ENCODE data around the gene NKX3-2. TPM values are rescaled to one million over a fixed set of nuclear protein-coding genes. Genes with fewer than 3 reads are reported as not detected.

NKX3-2 gene
- total and polyA plus RNA-seq, 9 of the 15 experiments (the other 6 are each of a cell fraction or from before 2014, with no cell fraction given), result 0.03 to 0.81 (median 0.27) TPM; not detected in 1

DNA sequence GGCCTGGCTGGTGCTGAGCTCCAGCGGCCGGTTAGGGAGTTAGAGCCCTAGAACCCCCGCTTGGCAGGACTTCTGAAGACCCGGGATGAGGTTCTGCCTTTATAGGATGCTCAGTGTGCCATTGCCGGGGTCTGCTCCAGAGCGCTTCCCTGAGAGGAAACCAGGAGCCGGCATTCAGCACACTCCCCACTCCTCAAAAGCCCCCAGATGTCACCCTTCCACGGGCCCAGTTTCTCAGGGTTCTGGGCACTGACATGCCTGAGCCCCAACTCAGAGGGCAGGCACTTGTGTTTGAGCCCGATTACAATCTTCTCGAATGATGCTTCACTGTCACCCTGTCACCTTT, 6.5 kb downstream of the NKX3-2 start (continued):
- TF ChIP-seq ZFPM2 (CRISPR knock-in tag; IDR thresholded peaks at IDR 0.05), result no peak

DNA sequence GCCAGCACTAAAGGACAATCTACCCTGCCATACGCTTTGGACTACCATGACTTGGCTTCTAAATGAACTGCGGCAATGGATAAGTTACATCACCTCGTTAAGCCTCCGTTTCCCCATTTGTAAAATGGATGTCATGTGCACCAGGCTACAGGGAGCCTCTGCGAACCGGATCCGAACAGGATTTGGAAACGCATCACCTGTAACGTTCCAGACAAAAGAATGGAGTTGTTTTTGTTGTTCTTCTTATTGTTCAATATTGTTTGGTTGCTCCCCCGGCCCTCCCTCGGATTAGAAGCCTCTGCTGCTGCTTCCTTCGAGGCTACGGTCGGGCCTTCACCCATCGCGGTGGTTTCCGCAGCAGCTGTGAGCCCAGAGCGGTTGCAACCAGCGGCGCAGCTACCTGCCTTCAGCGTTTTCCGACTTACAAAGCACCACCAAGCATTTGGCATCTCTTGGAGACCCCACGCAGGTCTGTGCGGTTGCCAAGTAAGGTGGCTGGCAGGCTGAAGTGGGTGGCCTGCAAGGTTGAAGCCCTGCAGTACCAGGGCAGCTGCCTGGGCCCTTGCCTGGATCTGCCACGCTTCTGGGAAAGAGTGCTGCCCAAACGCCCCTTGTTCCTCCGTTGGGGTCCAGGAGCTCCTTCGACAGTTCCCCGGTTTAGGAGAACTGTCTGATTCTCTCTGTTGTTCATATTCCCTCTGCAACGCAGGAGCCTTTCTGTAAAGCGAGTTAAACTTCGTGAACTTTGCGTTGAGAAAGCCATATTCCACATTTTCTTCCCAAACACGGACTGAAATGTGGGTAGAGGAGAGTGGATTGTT, 7.1 kb downstream of the NKX3-2 start:
- Histone ChIP-seq H3K9me3 (replicated peaks; ENCODE audit: control insufficient read depth, insufficient read depth, low read depth, low read length) (no peaks in the 10 kb centered on the region), H3K9ac (ENCODE audit: insufficient read depth in 1 of 2, low read depth in 2 of 2, low read length in 2 of 2) (no peak overlapping the region; a peak in 1 of 4 replicates), H3K27ac (ENCODE audit: extremely low read depth, low read depth, low read length) (no peak overlapping the region), H3K79me2 (ENCODE audit: control insufficient read depth, insufficient read depth, low read length) (no peaks in the 10 kb centered on the region), H3K9me1 (ENCODE audit: control insufficient read depth, insufficient read depth, low read length) (no peaks in the 10 kb centered on the region), H3K4me3 (no peak overlapping the region), H3K4me1 (replicated peaks in 1 of 2; ENCODE audit: control insufficient read depth in 2 of 2, insufficient read depth in 2 of 2, low read length in 2 of 2) (peaks cover 0 to 15% of the 10 kb centered on the region in 2 experiments; a peak in 2 of 5 replicates), H4K20me1 (replicated peaks; ENCODE audit: control insufficient read depth, insufficient read depth, low read length) (no peaks in the 10 kb centered on the region; the same call in 1 of the 2 replicates), H3K27me3 (ENCODE audit: control insufficient read depth in 2 of 2, insufficient read depth in 2 of 2, low read length in 2 of 2) (peaks cover 44 to 75% of the 10 kb centered on the region in 2 experiments), H3K4me2 (ENCODE audit: insufficient read depth, low read length) (no peak overlapping the region), H3K36me3 (ENCODE audit: control insufficient read depth, insufficient read depth, low read length) (no peaks in the 10 kb centered on the region), H2AFZ (ENCODE audit: low read depth, low read length) (no peak overlapping the region)
- ChIA-PET POLR2A (no interaction called here), CTCF (ENCODE audit: low intra/inter-chr PET ratio) (no interaction called here)
- FAIRE-seq (no peak), DNase-seq (ENCODE audit: extremely low read depth in 1 of 4, low spot score in 3 of 4) (peak in 1 of 4 experiments; percentile 3), ATAC-seq (no peak)
- no TSS peak for BruUV-seq (replicated peaks)
- 25% methylated on average over 33 of the region's 34 CpGs for WGBS (ENCODE audit: insufficient coverage, low coverage, missing lambda C conversion rate)
- in situ Hi-C loops (cut with MboI), result no loop called here
- intact Hi-C loops (cut with micrococcal nuclease), result loop anchor here (5.0 kb wide), 1 partner anchor 170 kb away; no protein-coding TSS in a partner anchor
- TF ChIP-seq TAL1 (IDR thresholded peaks at IDR 0.05) (no peak), ZNF551 (CRISPR knock-in tag; IDR thresholded peaks at IDR 0.05) (no peak), BRD9 (IDR thresholded peaks at IDR 0.05; ENCODE audit: low read depth, partially characterized antibody) (no peak), RBM17 (IDR thresholded peaks at IDR 0.05; ENCODE audit: borderline replicate concordance, low read depth, low read length) (no peak), ETV6 (IDR thresholded peaks at IDR 0.05; ENCODE audit: borderline replicate concordance in 1 of 2, low read depth in 2 of 2, low read length in 1 of 2) (no peak), ETV6 (CRISPR knock-in tag; IDR thresholded peaks at IDR 0.05; ENCODE audit: borderline replicate concordance) (no peak), BCOR (IDR thresholded peaks at IDR 0.05) (no peak), TEAD2 (tag; IDR thresholded peaks at IDR 0.05) (no peak), ZNF311 (CRISPR knock-in tag; IDR thresholded peaks at IDR 0.05) (no peak), ILF3 (IDR thresholded peaks at IDR 0.05; ENCODE audit: borderline replicate concordance) (no peak)
- TF ChIP-seq, protein P1, sequence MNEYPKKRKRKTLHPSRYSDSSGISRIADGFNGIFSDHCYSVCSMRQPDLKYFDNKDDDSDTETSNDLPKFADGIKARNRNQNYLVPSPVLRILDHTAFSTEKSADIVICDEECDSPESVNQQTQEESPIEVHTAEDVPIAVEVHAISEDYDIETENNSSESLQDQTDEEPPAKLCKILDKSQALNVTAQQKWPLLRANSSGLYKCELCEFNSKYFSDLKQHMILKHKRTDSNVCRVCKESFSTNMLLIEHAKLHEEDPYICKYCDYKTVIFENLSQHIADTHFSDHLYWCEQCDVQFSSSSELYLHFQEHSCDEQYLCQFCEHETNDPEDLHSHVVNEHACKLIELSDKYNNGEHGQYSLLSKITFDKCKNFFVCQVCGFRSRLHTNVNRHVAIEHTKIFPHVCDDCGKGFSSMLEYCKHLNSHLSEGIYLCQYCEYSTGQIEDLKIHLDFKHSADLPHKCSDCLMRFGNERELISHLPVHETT (CRISPR knock-in tag; conservative IDR thresholded peaks at IDR 0.05 in 1 of 2, IDR thresholded peaks at IDR 0.05 in 1 of 2), result no peak
- TF ChIP-seq, protein P2, sequence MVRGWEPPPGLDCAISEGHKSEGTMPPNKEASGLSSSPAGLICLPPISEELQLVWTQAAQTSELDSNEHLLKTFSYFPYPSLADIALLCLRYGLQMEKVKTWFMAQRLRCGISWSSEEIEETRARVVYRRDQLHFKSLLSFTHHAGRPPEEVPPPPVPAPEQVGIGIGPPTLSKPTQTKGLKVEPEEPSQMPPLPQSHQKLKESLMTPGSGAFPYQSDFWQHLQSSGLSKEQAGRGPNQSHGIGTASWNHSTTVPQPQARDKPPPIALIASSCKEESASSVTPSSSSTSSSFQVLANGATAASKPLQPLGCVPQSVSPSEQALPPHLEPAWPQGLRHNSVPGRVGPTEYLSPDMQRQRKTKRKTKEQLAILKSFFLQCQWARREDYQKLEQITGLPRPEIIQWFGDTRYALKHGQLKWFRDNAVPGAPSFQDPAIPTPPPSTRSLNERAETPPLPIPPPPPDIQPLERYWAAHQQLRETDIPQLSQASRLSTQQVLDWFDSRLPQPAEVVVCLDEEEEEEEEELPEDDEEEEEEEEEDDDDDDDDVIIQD (CRISPR knock-in tag; IDR thresholded peaks at IDR 0.05), result no peak
- TF ChIP-seq, protein P3, sequence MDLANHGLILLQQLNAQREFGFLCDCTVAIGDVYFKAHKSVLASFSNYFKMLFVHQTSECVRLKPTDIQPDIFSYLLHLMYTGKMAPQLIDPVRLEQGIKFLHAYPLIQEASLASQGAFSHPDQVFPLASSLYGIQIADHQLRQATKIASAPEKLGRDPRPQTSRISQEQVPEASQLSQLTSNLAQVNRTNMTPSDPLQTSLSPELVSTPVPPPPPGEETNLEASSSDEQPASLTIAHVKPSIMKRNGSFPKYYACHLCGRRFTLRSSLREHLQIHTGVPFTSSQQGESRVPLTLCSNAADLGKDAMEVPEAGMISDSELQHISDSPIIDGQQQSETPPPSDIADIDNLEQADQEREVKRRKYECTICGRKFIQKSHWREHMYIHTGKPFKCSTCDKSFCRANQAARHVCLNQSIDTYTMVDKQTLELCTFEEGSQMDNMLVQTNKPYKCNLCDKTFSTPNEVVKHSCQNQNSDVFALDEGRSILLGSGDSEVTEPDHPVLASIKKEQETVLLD (IDR thresholded peaks at IDR 0.05), result no peak
